HG03103 (cell line): Measurements from ENCODE around the gene MUC5B.

Source experiments
- ATAC-seq: cut with Tn5 transposase; IDR thresholded peaks from one replicate; pipeline ENCODE4 v1.9.1; 2021; ENCODE audit warnings: low read depth; ENCODE audit not compliant: unreplicated experiment

Gene MUC5B

GRCh38 chr11:1306186-1307162 is 83.6 kb downstream of the MUC5B start:
- ATAC-seq, result no peak

- no peak for ATAC-seq
Observed at GRCh38 chr11:1307163-1307870, 84.5 kb downstream of the MUC5B start.

GRCh38 chr11:1307998-1308742 is 85.3 kb downstream of the MUC5B start:
- no peak for ATAC-seq

GRCh38 chr11:1308743-1309497 is 86.1 kb downstream of the MUC5B start:
- ATAC-seq, result peak; percentile 39

DNA sequence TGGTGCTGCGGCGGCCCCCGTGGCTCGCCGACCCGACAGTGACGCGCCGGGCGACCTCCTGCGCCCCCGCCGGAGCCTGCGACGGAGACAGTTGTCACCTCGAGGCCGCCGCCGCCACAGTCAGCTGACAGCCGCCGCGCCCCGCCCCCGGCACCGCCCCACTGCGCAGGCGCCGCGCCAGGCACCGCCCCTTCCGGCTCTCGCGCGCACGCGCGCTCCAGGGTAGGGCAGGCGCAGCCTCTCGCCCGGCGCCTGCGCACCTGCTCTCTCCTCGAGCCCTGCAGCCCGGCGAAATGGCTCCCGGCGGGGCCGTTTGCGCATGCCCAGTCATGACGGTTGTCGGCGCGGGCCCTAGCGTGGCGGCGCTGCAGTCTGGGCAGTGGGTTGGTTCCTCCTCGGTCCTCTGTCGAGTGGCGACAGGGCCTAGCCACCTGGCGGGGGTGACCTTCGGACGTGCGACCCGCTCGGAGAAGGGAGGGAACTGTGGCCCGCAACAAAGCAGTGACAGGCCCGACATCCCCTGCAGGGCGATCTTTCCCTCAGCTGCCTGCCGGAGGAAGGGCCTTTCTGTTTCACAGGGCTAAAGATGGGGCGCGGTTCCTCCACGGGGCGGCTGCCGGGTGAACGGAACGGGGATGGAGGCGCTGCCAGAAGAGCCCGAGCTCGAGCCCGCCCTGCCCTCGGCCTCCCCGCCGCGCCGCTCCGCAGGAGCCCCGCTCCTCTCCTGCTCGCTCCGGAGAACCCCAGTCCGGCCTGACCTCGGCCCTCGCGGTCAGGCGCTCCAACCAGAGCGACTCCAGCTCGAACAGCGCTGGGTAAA is 86.8 kb downstream of the MUC5B start, which contains the start of gene TOLLIP:
Gene TOLLIP (minus strand): TSS at position 135 of the 820 bp plus-strand sequence. CDS start 134 bp downstream, at position 1.
- peak; percentile 57 for ATAC-seq

DNA sequence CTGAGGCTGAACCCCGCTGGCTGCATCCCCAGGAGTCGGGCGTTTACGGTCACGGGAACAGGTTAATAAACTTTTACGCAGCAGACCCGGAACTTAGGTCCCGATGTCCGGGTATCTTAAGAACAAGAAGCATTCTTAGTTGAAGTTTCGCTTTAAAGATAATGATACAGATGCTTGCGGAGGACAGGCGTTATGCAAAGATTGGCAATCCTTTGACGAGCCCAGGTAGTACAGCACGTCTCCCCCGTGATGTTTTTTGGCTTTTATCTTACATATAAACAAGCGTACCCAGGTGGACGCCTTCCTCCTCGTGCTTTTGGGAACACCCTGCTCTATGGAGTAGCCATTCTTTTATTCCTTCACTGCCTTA is 87.4 kb downstream of the MUC5B start:
- no peak for ATAC-seq

- no peak for ATAC-seq
Observed at GRCh38 chr11:1310772-1311468, 88.1 kb downstream of the MUC5B start.
